ENCODE results near the gene LZTS3.

The LZTS3 gene

DNA sequence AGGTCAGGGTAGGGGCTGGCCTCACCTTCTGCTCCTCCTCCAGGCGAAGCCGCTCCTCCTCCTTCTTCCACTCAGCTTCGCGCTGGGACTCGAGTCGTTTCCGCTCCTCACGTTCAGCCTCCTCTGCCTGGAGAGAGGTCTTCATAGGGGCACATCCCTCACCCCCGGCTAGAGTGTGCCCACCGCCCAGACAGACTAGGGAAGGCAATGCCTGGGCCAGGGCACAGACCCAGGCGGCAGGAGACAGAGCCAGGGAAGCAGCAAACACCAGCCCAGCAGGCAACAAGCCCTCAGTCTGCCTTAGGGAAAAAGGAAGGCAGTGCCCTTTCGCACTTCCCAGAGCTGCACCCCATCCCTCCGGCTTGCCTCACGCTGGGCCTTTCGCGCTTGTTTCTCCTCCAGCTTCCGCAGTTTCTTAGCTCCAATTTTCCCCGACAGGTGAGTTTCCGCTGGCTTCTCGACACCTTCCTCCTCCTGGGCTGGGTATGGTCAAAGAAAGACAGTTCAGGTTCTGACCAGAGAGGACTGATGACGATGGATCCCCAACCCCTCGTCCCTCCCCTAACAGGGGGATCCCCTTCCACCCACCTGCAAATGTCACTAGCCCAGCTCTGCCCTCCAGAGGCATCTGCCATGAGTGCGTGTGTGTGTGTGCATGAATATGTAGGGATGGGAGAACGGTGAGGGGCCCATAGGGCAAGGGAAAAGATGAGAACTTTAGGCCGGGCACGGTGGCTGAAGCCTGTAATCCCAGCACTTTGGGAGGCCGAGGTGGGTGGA lies 26.8 kb upstream of the LZTS3 start:
- Histone ChIP-seq H3K4me1 (ENCODE audit: low read length) (peaks cover 7% of the 10 kb centered on the region; the same call in 1 of the 2 replicates), H3K4me2 (ENCODE audit: low read length) (no peak overlapping the region), H3K9me3 (ENCODE audit: insufficient read depth, low read length) (no peaks in the 10 kb centered on the region), H3K4me3 (ENCODE audit: low read length) (no peak overlapping the region), H3K36me3 (replicated peaks; ENCODE audit: low read depth, low read length) (peaks cover 48% of the 10 kb centered on the region), H3K27me3 (ENCODE audit: low read depth, low read length) (no peaks in the 10 kb centered on the region), H3K27ac (ENCODE audit: low read length) (no peak overlapping the region), H3K9ac (ENCODE audit: low read length) (no peak overlapping the region), H3K79me2 (ENCODE audit: low read length) (peaks cover 24% of the 10 kb centered on the region), H2AFZ (ENCODE audit: low read depth, low read length) (no peak overlapping the region), H4K20me1 (ENCODE audit: insufficient read depth, low read length) (no peaks in the 10 kb centered on the region)
- no peak for TF ChIP-seq EZH2phosphoT487 (IDR thresholded peaks at IDR 0.05; ENCODE audit: low read depth)
- TF ChIP-seq, protein P1, sequence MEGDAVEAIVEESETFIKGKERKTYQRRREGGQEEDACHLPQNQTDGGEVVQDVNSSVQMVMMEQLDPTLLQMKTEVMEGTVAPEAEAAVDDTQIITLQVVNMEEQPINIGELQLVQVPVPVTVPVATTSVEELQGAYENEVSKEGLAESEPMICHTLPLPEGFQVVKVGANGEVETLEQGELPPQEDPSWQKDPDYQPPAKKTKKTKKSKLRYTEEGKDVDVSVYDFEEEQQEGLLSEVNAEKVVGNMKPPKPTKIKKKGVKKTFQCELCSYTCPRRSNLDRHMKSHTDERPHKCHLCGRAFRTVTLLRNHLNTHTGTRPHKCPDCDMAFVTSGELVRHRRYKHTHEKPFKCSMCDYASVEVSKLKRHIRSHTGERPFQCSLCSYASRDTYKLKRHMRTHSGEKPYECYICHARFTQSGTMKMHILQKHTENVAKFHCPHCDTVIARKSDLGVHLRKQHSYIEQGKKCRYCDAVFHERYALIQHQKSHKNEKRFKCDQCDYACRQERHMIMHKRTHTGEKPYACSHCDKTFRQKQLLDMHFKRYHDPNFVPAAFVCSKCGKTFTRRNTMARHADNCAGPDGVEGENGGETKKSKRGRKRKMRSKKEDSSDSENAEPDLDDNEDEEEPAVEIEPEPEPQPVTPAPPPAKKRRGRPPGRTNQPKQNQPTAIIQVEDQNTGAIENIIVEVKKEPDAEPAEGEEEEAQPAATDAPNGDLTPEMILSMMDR (IDR thresholded peaks at IDR 0.05; ENCODE audit: low read depth, low read length) = no peak

DNA sequence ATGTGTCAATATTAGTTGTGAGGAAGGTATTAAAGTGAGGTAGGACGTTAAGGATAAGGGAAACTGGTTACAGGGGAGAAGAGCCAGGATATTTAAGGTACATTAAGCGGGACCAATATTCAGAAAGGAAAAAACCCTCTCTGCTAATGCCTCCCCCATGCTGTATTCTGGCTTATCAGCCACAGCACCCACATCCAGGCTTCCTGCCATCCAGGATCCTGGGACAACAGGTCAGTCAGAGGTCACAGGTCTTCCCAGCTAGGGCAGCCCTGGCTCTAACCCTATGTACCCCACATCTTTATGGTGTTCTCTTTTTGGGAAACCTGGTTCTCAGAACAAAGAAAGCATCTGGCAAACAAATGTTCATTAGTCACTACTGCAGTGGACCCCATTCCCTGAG lies 25.9 kb upstream of the LZTS3 start:
- no peak overlapping the region for H3K9ac ChIP-seq (ENCODE audit: low read length)
- no peaks in the 10 kb centered on the region for H3K9me3 ChIP-seq (ENCODE audit: insufficient read depth, low read length)
- no peak overlapping the region for H3K4me3 ChIP-seq (ENCODE audit: low read length)
- H3K4me1 ChIP-seq (ENCODE audit: low read length) = peaks cover 7% of the 10 kb centered on the region; the same call in 1 of the 2 replicates
- H4K20me1 ChIP-seq (ENCODE audit: insufficient read depth, low read length) = no peaks in the 10 kb centered on the region
- TF ChIP-seq EZH2phosphoT487 (IDR thresholded peaks at IDR 0.05; ENCODE audit: low read depth) = no peak
- TF ChIP-seq, protein P1 (IDR thresholded peaks at IDR 0.05; ENCODE audit: low read depth, low read length) = no peak
- H3K27ac ChIP-seq (ENCODE audit: low read length) = no peak overlapping the region
- no peak overlapping the region for H2AFZ ChIP-seq (ENCODE audit: low read depth, low read length)
- peaks cover 57% of the 10 kb centered on the region for H3K36me3 ChIP-seq (replicated peaks; ENCODE audit: low read depth, low read length)
- H3K79me2 ChIP-seq (ENCODE audit: low read length) = peaks cover 22% of the 10 kb centered on the region
- H3K4me2 ChIP-seq (ENCODE audit: low read length) = no peak overlapping the region
- no peaks in the 10 kb centered on the region for H3K27me3 ChIP-seq (ENCODE audit: low read depth, low read length)

DNA sequence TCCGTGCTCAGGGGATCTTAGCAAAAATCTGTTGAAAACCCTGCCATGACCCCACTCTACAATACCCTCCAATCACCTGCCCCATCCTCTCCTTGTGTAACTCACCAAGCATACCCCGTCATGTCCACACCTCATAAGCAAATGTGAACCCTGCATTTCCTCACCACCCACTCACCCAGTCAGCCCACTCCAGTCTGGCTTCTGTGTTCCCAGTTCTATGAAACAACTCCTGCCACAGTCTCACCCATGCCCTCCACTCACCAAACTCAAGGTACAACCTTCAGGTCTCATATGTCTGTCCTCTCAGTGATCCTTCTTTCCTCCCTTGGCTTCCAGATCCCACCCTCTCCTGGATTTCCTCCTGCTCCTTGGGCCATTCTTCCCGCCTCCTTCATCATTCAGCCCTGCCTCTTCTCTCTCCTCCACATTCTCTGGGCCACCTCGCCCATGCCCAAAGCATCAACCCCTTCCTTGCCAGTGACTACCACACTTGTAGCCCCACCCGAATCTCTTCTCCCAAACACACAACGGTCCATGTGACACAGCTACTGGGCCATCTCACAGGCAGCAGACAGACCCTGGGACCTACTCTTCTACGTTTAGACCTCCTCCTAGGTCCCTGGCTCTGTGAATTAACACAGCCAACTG lies 22.4 kb upstream of the LZTS3 start:
- H3K4me3 ChIP-seq (ENCODE audit: low read length) = no peak overlapping the region
- H3K9ac ChIP-seq (ENCODE audit: low read length) = no peak overlapping the region
- no peaks in the 10 kb centered on the region for H3K27me3 ChIP-seq (ENCODE audit: low read depth, low read length)
- H3K4me1 ChIP-seq (ENCODE audit: low read length) = no peaks in the 10 kb centered on the region
- H2AFZ ChIP-seq (ENCODE audit: low read depth, low read length) = no peak overlapping the region
- TF ChIP-seq EZH2phosphoT487 (IDR thresholded peaks at IDR 0.05; ENCODE audit: low read depth) = no peak
- TF ChIP-seq, protein P1 (IDR thresholded peaks at IDR 0.05; ENCODE audit: low read depth, low read length) = no peak
- H4K20me1 ChIP-seq (ENCODE audit: insufficient read depth, low read length) = no peaks in the 10 kb centered on the region
- no peak overlapping the region for H3K27ac ChIP-seq (ENCODE audit: low read length)
- no peaks in the 10 kb centered on the region for H3K79me2 ChIP-seq (ENCODE audit: low read length)
- no peak overlapping the region for H3K4me2 ChIP-seq (ENCODE audit: low read length)
- H3K9me3 ChIP-seq (ENCODE audit: insufficient read depth, low read length) = no peaks in the 10 kb centered on the region
- peaks cover 75% of the 10 kb centered on the region for H3K36me3 ChIP-seq (replicated peaks; ENCODE audit: low read depth, low read length)

DNA sequence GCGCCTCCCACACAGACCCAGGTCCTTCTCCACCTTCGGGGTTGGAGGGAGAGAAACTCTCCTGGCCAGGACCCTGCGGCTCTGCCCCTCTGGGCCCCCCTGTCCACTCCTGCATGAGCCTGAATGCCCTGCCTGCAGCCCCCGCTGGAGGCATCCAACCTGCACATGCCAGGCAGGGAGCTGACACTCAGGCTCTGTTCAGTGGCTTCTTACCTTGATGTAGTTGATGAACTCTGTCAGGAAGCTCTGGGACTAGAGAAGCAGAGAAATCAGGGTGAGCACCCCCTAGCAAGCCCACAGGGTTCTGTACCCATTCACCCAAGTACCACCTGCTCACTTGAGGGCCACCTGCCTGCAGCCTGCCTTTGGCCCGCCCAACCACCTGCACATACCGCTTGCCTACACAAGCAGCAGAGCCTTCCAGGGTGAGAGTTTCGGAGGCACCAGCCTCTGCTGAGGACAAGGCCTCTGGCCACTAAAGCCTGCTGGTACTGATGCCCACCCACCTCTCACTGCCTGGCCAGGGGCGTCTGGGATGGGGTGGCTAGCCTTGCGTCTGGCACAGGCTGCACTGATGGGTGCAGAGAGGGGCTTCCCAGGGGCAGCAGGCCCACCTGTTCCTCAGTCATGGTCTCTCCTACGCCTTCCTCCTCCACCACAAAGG lies 21.4 kb upstream of the LZTS3 start:
- Histone ChIP-seq H3K79me2 (ENCODE audit: low read length) (no peaks in the 10 kb centered on the region), H2AFZ (ENCODE audit: low read depth, low read length) (no peak overlapping the region), H3K36me3 (replicated peaks; ENCODE audit: low read depth, low read length) (peaks cover 73% of the 10 kb centered on the region), H3K4me2 (ENCODE audit: low read length) (no peak overlapping the region), H3K4me3 (ENCODE audit: low read length) (no peak overlapping the region), H3K9me3 (ENCODE audit: insufficient read depth, low read length) (no peaks in the 10 kb centered on the region), H3K9ac (ENCODE audit: low read length) (no peak overlapping the region), H3K27ac (ENCODE audit: low read length) (no peak overlapping the region), H4K20me1 (ENCODE audit: insufficient read depth, low read length) (no peaks in the 10 kb centered on the region; the same call in 1 of the 2 replicates), H3K4me1 (ENCODE audit: low read length) (no peaks in the 10 kb centered on the region), H3K27me3 (ENCODE audit: low read depth, low read length) (no peaks in the 10 kb centered on the region)
- TF ChIP-seq, protein P1 (IDR thresholded peaks at IDR 0.05; ENCODE audit: low read depth, low read length) = no peak
- TF ChIP-seq EZH2phosphoT487 (IDR thresholded peaks at IDR 0.05; ENCODE audit: low read depth) = no peak

Data from OCI-LY3 (cell line).